HG03469 (cell line): ENCODE measurements around the gene DENND6A.
"Not testable (repeated sequence)": the region's sequence is repeated elsewhere in the genome, so short reads cannot be mapped to it uniquely, and the experiment has no call there.

ENCODE experiments used
- ATAC-seq: cut with Tn5 transposase; IDR thresholded peaks from one replicate; pipeline ENCODE4 v1.9.1; 2021; ENCODE audit warnings: mild to moderate bottlenecking, moderate library complexity, moderate number of reproducible peaks; ENCODE audit not compliant: unreplicated experiment

The DENND6A gene

GRCh38 chr3:57692396-57693147, at the start of gene DENND6A:
Gene DENND6A (minus strand): TSS chr3:57693077. CDS start chr3:57693018, 59 bp downstream.
- peak; percentile 55 for ATAC-seq

GRCh38 chr3:57740027-57740426, 47.1 kb upstream of the DENND6A start:
- no peak for ATAC-seq

GRCh38 chr3:57738391-57738790, 45.5 kb upstream of the DENND6A start:
- no peak for ATAC-seq

- no peak for ATAC-seq
Measured at GRCh38 chr3:57737840-57738239, 45.0 kb upstream of the DENND6A start.

- no peak for ATAC-seq
Measured at GRCh38 chr3:57735405-57735804, 42.5 kb upstream of the DENND6A start.

- ATAC-seq, result no peak
Measured at GRCh38 chr3:57733790-57734189, 40.9 kb upstream of the DENND6A start.

- ATAC-seq, result no peak
Measured at GRCh38 chr3:57731311-57731710, 38.4 kb upstream of the DENND6A start.

- ATAC-seq, result no peak
Measured at GRCh38 chr3:57730682-57731081, 37.8 kb upstream of the DENND6A start.

- ATAC-seq, result no peak
Measured at GRCh38 chr3:57729334-57730045, 36.6 kb upstream of the DENND6A start.

- no peak for ATAC-seq
Measured at GRCh38 chr3:57727106-57727505, 34.2 kb upstream of the DENND6A start.

- no peak for ATAC-seq
Measured at GRCh38 chr3:57726397-57726796, 33.5 kb upstream of the DENND6A start.

- ATAC-seq, result no peak
Measured at GRCh38 chr3:57718118-57718517, 25.2 kb upstream of the DENND6A start.

GRCh38 chr3:57717205-57717868, 24.5 kb upstream of the DENND6A start:
- no peak for ATAC-seq

- ATAC-seq, result no peak
Measured at GRCh38 chr3:57715686-57716085, 22.8 kb upstream of the DENND6A start.

GRCh38 chr3:57709559-57709958, 16.7 kb upstream of the DENND6A start:
- ATAC-seq, result no peak

- no peak for ATAC-seq
Measured at GRCh38 chr3:57709031-57709430, 16.2 kb upstream of the DENND6A start.

GRCh38 chr3:57706462-57706861, 13.6 kb upstream of the DENND6A start:
- ATAC-seq, result no peak

- not testable (repeated sequence) for ATAC-seq
Measured at GRCh38 chr3:57705351-57705750, 12.5 kb upstream of the DENND6A start.

GRCh38 chr3:57701781-57702180, 8.9 kb upstream of the DENND6A start:
- no peak for ATAC-seq

GRCh38 chr3:57700737-57701136, 7.9 kb upstream of the DENND6A start:
- ATAC-seq, result no peak

- ATAC-seq, result no peak
Measured at GRCh38 chr3:57699591-57699990, 6.7 kb upstream of the DENND6A start.
